SW480 (cell line): Measurements from ENCODE around the gene ZNF646.

Source experiments
- DNase-seq: peaks from one replicate; pipeline ENCODE4 v3.0.0-alpha.2; 2016; ENCODE audit warnings: low spot score

ZNF646 gene

DNA sequence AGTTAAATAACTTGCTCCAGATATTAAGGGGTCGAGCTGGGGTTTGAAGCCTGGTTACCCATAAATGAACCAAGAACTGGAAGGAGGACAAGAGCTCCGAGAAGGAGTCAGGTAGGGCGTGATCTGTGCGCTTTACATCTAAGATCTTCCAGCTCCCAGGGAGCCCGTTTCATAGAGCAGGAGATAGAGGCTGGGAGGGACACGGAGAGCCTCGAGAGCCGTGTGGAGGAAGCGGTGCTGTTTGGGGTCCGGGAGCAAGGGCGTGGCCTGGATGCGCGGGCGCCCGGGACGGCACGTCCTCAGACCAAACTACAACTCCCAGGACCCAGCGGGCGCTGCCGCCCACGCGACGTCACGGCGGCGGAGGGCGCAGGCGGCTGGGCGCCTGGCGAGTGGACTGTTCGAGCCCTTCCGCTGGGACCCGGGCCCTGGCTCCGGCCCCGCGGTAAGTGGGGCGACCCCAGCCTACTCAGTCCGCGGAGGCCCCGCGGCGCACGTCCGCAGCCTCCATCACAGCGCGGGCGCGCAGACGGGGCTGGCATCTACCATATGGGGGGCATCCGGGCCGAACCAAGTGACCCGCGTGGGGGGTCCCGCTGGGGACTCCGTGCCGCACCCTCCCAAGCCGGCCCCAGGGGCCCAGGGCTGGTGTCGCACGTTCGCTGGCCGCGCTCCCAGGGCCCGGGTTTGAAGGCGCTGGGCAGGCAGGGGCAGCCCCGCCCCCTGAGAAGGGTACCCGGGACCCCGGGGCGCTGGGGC, 34.0 kb downstream of the ZNF646 start, which contains the start of gene BCKDK:
Gene BCKDK, plus strand, starts transcription at position 352 of the 759 bp plus-strand sequence. CDS start 838 bp downstream, outside the sequence.
- peak; percentile 62 for DNase-seq

DNA sequence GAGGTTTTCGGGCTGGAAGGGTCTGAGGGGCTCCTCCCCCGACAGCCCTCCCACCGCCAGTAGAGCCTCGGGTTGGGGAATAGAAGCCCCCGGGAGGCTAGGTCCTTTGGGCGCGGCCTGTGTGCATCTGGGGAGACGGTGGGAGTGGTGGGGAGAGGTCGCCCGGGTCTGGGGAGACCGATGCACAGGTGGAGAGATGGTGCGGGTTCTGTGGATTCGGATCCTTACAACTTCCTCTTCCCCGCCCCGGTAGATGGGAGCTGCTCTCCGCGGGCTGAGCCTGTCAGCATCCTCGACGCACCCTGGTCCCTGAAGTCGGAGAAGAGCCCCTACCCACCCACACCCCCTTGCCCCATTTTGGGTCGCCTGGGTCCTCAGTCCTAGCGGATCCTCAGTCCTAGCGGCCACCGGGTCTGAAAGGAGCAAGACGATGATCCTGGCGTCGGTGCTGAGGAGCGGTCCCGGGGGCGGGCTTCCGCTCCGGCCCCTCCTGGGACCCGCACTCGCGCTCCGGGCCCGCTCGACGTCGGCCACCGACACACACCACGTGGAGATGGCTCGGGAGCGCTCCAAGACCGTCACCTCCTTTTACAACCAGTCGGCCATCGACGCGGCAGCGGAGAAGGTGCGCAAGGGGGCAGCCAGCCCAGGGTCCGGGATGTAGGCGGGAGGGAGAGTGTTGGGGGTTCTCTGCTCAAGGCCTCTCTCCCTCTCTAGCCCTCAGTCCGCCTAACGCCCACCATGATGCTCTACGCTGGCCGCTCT, 34.8 kb downstream of the ZNF646 start:
- DNase-seq: no peak

DNA sequence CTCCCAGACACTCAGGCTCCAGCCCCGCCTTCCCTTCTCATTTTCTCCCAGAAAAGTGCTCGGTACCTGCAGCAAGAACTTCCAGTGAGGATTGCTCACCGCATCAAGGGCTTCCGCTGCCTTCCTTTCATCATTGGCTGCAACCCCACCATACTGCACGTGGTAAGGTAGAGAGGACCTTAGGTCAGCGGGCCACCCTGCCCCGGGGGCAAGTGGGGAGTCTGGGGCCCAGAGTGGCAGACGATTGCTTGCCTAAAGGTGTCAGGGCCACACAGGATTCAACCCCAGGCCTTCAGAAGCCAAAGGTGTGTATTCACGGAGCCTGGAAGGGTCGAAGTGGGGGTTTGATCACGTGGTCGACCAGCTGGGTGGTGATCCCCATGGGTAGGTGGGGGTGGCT, 35.4 kb downstream of the ZNF646 start:
- no peak for DNase-seq

DNA sequence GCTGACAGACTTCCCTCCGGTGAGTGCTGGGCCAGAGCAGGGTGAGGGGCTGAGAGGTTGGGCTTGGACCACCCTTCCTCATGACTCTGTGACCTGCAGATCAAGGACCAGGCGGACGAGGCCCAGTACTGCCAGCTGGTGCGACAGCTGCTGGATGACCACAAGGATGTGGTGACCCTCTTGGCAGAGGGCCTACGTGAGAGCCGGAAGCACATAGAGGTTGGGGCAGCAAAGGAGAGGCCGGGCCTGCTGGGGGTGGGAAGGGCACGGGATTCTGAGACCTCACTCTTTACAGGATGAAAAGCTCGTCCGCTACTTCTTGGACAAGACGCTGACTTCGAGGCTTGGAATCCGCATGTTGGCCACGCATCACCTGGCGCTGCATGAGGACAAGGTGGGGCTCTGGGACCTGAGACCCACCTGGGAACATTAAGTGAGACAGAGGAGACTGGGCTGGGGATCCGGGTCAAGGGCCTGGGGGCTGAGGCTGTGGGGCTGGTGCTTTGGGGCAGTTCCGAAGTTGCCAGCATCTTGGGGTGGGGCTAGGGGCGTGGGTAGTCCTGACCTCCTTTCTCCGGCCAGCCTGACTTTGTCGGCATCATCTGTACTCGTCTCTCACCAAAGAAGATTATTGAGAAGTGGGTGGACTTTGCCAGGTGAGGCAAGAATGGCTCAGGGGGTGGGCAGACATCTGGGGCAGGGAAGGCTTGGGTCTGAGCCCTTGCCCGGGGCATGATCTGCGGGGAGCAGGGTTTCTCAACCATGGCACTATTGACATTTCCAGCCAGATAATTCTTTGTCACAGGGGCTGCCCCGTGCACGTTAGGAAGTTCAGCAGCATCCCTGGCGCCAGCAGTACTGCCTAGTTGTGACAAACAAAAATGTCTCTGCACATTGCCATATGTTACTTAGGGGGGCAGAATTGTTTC, 36.1 kb downstream of the ZNF646 start:
- no peak for DNase-seq

DNA sequence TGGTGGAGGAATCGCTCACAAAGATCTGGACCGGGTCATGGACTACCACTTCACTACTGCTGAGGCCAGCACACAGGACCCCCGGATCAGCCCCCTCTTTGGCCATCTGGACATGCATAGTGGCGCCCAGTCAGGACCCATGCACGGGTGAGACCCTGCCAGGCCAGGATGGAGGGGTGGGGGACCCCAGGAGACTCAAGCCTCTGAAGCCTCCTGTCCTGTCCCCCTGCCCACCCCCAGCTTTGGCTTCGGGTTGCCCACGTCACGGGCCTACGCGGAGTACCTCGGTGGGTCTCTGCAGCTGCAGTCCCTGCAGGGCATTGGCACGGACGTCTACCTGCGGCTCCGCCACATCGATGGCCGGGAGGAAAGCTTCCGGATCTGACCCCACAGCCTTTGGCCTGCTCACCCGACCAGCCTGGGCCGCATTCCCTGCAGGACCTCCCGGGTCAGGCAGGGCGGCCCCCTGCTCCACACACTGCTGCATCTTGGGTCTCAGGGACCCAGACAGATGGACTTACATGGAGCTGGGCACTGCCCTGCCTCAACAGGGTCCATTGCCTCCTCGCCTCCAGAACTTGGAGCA, 37.8 kb downstream of the ZNF646 start:
- no peak for DNase-seq

DNA sequence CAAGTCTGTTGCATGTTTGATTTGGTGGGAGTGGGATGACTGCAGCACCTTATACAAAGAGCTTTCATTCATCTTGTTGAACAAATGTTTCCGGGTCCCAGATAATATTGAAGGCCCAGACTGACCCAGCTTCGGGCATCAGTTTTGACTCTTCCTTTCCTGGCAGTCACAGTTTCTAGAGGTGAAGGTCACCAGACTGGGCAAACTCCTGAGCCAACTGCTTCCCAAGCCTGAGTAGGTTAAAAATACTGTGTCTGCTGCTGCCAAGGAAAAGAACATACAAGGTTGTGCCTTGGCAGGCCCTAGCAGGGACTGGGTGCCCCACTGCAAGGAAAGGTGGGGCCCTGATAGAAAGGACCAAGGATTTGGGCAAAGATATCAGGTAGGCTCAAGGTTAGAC, 38.5 kb downstream of the ZNF646 start:
- no peak for DNase-seq

DNA sequence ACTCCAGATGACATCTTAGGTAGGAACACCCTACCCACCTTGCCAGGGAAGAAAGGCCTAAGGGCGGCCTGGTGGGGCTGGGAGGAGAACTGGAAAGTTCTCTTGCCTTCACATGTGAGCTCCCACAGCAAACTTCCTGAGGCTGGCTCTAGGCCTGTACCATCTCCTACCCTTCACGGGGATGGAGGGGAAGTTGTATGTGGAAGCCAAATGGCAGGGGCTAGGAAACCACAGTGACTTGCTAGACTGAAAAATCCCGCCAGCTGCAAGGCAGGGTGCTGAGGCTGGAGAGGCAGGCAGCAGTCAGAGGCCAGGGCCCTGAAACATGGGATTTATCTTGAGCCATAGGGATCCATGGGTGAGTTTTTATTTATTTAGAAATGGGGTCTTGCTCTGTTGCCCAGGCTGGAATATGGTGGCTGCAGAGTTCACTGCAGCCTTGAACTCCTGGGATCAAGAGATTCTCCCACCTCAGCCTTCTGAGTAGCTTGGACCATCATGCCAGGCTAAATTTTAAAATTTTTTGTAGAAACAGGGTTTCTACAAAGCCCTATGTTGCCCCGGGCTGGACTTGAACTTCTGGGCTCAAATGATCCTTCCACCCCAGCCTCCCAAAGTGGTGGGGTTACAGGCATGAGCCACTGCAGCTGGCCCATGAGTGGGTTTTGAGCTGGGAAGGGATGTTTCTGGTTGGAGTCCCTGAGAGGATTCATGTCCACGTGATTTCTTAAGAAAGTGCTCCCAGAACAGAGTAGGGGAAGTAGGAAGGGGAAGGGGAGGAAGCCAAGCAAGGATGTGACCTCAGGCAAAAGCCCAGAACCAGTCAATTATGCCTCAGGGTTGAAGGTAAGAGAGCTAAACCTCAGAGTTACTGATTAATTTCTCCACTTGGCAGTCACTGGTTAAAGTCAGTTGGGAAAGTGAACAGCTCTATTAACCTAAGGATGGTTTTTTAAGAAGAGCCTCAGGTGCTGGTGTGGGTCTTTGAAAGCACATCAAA, 39.2 kb downstream of the ZNF646 start:
- DNase-seq: peak; percentile 28

DNA sequence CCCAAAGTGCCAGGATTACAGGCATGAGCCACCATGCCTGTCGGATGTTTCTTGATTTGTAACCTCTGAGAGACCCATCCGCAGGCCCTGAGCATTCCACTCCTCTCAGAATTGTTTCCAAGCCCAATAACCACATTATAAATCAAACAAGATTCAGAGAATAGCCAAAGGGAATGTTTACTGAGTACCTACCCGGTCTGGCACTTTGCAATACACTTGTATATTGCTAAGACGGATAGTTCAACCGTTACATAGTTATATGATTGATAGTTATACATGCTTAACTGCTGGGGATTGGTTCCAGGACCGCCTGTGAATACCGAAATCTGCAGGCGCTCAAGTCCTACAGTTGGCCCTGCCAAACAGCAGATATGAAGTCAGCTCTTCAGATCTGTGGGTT, 40.2 kb downstream of the ZNF646 start:
- no peak for DNase-seq

DNA sequence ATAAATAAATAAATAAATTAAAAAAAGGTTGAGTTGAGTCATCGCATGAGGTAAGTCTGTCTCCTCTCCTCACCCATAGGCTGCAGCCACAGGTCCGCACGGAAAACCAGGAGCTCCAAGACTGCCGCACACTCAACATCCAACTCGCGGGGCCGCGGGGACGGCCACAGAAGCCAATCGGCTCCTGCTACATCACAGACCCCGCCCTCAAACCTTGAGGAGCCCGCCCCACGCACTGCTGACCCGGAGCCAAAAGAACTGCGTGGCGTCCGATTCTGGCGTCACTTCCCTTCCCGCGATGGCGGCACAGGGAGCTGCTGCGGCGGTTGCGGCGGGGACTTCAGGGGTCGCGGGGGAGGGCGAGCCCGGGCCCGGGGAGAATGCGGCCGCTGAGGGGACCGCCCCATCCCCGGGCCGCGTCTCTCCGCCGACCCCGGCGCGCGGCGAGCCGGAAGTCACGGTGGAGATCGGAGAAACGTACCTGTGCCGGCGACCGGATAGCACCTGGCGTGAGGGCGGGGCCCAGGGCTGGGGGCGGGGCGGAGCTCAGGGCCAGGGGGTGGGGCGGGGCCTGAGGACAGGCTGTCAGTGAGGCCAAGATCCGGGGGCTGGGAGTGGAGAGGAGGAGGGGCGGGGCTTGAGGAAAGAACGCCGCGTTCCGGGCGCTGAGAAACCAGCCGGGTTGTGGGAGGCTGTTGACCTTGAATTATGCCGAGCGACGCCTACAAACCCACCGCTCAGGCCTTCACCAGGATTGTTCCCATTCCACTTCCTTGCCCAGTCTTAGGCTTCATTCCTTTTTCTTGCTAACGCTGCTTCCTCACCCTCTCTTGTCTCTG, 43.4 kb downstream of the ZNF646 start, which contains the start of gene KAT8:
Gene KAT8, plus strand, starts transcription at position 281 of the 839 bp plus-strand sequence. Its CDS starts 18 bp downstream, at position 299.
- DNase-seq: peak; percentile 97

DNA sequence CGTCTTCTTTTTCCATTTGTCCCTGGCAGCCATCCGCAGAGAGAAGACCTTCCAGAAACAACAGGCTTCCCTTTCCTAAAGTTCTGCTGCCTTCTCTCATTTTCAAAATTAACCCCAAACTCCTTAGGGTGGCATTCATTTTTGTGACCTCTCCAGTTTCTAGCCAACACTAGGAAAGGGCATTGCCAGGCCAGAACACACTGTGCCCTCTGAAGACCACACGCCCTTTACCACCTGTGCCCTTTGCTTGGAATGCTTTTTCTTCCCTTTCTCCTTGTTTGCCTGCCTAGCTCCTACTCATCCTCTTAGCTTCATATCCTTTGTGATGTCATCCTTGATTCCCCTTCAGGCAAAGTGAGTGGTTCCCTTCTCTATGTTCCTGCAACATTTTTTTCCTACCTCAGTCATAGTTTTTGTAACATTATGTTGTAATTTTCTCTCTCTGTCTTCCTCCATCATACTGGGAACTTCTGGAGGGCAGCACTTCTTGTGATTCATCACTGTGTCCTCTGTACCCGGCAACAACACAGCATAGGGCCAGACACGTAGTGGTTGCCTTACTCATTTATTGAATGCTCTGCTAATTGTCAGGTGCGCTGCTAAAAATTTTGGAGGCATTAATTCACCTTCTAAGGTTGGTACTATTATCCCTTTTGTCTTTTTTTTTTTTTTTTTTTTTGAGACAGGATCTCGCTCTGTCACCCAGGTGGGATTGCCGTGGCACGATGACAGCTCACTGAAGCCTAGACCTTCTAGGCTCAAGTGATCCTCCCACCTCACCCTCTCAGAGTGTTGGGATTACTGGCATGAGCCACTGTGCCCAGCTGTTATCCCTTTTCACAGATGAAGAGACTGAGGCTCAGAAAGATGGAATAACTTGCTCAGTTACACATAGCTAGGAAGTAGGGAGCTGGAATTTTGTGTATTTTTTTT, 44.3 kb downstream of the ZNF646 start:
- DNase-seq: no peak

DNA sequence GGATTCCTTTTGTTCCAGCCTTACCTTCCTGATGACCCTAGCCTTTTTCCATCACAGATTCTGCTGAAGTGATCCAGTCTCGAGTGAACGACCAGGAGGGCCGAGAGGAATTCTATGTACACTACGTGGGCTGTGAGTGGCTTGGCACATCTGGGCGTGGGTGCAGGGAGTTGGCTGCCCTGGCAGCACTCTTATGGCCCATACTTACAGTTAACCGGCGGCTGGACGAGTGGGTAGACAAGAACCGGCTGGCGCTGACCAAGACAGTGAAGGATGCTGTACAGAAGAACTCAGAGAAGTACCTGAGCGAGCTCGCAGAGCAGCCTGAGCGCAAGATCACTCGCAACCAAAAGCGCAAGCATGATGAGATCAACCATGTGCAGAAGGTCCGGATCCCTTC, 45.9 kb downstream of the ZNF646 start:
- DNase-seq: no peak

DNA sequence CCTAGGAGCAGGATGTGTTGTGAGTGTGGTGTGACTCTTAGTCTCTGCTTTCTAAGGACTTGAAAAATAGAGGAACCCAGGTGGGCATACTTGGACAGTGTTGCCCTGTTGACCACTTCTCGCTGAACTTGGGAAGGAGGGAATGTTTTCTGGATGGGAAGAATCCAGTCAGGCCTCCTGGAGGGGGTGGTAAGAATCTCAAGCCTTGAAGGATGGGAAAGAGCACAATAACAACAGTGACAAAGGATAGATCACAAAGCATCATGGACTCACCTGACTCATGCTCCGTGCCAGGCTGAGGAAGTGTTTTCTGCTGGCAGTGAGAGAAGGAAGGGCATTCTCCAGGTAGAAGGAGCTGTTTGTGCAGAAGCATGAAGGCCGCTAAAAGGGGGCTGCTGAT, 51.6 kb downstream of the ZNF646 start:
- no peak for DNase-seq

DNA sequence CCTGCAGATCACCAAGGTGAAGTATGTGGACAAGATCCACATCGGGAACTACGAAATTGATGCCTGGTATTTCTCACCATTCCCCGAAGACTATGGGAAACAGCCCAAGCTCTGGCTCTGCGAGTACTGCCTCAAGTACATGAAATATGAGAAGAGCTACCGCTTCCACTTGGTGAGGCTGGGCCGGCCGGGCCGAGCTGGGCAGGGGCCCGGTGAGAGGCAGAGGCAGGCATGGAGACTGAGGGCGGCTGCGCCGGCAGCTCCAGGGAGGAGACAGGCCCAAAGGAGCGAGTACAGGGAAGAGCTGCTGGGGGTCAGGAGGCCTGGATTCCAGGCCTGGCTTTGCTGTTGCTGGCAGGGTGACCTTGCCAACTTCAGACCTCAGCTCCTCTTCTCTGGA, 53.0 kb downstream of the ZNF646 start:
- no peak for DNase-seq

DNA sequence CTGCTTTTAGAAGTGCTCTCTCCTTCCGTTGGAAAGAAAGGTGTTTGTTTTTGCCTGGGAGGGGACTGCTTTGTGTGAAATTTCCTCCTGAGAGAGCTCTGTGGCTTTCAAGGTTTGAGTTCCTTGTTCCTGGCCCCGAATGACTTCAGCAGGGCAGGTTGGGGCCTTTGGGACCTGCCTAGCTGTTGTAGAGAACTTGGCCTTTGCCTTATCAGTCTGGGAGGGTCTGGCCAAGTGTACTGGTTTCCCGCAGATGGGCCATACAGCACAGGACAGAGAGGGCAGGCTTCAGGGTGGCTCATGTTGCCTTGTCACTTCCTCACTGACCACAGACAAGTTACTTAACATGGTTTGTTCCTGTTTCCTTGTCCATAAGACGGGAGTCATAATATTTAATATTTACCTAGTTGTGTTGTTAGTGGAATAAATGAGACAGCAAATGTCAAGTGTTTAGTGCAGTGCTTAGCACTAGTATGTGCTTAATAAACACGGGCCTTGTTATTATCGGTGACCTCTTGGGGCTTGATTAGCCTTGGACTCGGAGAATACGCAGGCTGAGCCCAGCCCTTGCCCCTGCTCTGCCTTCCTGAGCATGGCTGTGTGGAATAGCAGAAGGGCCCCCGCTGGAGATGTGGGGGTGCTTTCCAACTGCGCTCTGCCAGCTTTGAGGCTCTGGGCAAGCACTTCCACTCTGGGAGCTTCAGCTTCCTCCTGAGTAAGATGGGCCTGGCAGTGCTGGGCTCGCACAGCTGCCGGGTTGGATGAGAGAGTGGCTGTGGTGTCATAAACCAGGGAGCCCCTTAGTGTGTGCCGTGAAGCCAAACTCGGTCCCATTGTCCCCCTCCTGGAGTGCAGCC, 54.7 kb downstream of the ZNF646 start:
- no peak for DNase-seq

DNA sequence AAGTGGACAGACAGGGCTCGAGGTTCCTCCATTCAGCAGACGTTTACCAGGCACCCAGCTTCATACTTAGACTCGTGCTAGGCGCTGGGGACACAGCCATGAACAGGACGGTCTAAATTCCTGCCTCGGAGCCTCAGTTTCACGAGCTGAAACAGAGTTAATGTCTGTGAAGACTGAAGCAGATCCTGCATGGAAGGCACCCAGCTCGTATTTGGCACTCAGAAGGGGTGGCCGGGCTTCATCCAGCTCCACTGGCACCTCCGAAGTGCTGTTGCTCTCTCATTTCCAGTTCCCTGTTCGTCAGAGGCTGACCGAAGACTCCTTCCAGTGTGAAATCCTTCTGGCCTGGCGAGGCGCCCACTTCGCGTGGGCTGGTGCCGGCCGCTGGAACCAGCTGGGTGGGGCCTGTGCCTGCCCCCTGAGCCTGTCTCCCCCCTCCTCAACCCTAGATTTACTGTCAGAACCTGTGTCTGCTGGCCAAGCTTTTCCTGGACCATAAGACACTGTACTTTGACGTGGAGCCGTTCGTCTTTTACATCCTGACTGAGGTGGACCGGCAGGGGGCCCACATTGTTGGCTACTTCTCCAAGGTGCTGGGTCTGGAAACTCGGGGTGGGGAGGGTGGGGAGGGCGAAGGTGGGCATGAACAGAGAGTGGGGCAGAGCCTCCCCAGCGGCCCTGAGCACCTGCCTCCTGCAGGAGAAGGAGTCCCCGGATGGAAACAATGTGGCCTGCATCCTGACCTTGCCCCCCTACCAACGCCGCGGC, 55.5 kb downstream of the ZNF646 start:
- DNase-seq: no peak

DNA sequence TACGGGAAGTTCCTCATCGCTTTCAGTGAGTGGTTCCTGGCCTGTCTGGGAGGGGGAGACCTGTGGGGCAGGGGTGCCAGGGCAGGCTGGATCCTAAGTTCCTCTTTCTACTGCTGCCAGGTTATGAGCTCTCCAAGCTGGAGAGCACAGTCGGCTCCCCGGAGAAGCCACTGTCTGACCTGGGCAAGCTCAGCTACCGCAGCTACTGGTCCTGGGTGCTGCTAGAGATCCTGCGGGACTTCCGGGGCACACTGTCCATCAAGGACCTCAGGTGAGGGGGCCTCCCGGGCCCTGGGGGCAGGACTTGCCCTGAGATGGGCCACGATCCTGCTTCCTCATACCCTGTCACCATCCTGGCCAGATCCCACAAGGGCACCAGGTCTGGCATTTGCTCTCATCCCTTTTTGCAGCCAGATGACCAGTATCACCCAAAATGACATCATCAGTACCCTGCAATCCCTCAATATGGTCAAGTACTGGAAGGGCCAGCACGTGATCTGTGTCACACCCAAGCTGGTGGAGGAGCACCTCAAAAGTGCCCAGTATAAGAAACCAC, 56.2 kb downstream of the ZNF646 start:
- DNase-seq: no peak
